ENCODE results near the gene CADM4.

Gene CADM4

DNA sequence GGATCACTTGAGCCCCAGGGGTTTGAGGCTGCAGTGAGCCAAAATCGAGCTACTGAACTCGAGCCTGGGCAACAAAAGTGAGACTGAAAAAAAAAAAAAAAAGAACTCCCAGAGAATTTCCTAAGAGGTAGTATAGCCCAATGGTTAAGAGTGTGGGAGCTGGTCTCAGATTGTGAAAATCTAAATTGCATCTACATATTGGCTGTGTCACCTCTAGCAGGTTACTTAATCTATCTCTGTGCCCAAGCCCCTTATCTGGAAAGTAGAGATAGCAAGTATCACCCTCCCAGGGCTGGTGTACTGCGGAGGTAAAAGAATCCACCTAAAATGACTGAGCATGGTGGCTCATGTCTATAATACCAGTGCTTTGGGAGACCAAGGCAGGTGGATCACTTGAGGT, 34.0 kb upstream of the CADM4 start:
- no peaks in the 10 kb centered on the region for H3K9me3 ChIP-seq (ENCODE audit: control insufficient read depth, insufficient read depth, low read length)

GRCh38 chr19:43672061-43672679, 32.5 kb upstream of the CADM4 start:
- Histone ChIP-seq H3K4me1 (ENCODE audit: insufficient read depth, low read length) (peaks cover 21% of the 10 kb centered on the region; the same call in 1 of the 2 replicates), H3K9me3 (ENCODE audit: control insufficient read depth, insufficient read depth, low read length) (no peaks in the 10 kb centered on the region), H3K9ac (ENCODE audit: low read depth, low read length) (no peak overlapping the region), H3K36me3 (ENCODE audit: insufficient read depth, low read length) (no peaks in the 10 kb centered on the region)

More for the DNA sequence above, 34.0 kb upstream of the CADM4 start:
- H3K4me1 ChIP-seq (ENCODE audit: insufficient read depth, low read length): peaks cover 21% of the 10 kb centered on the region; the same call in 1 of the 2 replicates
- H3K9ac ChIP-seq (ENCODE audit: low read depth, low read length): no peak overlapping the region
- H3K36me3 ChIP-seq (ENCODE audit: insufficient read depth, low read length): no peaks in the 10 kb centered on the region

- H3K9me3 ChIP-seq (ENCODE audit: control insufficient read depth, insufficient read depth, low read length): no peaks in the 10 kb centered on the region
- H3K4me1 ChIP-seq (ENCODE audit: insufficient read depth, low read length): peaks cover 4% of the 10 kb centered on the region; the same call in 1 of the 2 replicates
- no peaks in the 10 kb centered on the region for H3K36me3 ChIP-seq (ENCODE audit: insufficient read depth, low read length)
- peak overlapping the region; percentile 80 for H3K9ac ChIP-seq (ENCODE audit: low read depth, low read length)
These were observed 28.9 kb upstream of the CADM4 start for GRCh38 chr19:43668406-43669109.

GRCh38 chr19:43667876-43668405, 28.3 kb upstream of the CADM4 start:
- peak overlapping the region; percentile 92 for H3K9ac ChIP-seq (ENCODE audit: low read depth, low read length)
- H3K4me1 ChIP-seq (ENCODE audit: insufficient read depth, low read length): peaks cover 4% of the 10 kb centered on the region; the same call in 1 of the 2 replicates
- H3K36me3 ChIP-seq (ENCODE audit: insufficient read depth, low read length): no peaks in the 10 kb centered on the region
- H3K9me3 ChIP-seq (ENCODE audit: control insufficient read depth, insufficient read depth, low read length): no peaks in the 10 kb centered on the region

DNA sequence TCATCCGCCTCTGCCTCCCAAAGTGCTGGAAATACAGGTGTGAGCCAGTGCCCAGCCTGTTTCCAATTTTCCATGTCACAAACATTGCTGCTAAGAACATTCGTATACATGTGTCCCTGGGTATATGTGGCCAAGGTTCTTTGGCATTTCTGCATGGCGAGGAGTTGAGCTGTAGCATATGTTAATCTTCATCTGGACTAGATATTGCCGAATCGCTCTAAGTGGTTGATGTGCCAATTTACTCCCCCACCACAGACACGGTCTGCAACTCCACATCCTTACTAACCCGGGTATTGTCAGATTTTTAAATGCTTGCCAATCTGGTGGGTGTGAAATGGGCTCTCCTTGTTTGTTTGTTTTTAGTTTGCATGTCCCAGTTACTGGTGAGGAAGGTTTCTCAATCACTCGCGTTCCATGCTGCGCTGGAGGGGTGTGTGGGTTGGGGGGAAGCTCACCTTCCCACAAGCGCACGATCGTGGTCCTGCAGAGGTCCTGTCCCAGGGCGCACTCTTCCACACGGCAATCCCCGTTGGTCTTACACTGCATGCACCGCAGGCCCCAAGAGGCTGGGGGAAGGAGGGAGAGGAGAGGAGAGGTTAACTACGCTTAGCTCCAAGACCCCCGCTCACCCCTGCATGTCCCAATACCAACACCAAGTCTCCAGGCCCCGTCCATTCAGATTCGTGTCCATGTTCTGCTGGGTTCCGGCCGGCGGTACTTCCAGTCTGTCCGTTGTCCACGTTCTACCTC, 27.7 kb upstream of the CADM4 start:
- no peaks in the 10 kb centered on the region for H3K36me3 ChIP-seq (ENCODE audit: insufficient read depth, low read length)
- peak overlapping the region; percentile 92 for H3K9ac ChIP-seq (ENCODE audit: low read depth, low read length)
- H3K4me1 ChIP-seq (ENCODE audit: insufficient read depth, low read length): peaks cover 3% of the 10 kb centered on the region; the same call in 1 of the 2 replicates

DNA sequence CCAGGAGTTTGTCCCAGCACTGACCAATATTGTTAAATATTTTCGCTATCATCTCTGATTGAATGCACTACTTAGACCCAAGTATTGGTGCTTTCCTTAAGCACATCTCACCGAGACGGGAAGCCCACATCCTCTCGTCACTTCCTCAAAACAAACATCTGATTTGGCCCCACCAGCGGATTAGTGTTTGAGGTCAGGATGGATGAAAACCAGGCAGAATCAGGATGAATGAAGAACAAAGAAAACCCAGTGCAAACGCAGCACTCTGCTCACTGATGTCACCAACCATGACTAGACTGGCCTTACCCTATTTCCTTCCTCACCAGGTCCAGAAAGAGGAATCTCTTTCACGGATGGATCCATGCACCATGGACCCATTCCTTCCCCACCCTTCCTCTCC, 24.4 kb upstream of the CADM4 start:
- Histone ChIP-seq H3K4me1 (ENCODE audit: insufficient read depth, low read length) (no peaks in the 10 kb centered on the region), H3K9ac (ENCODE audit: low read depth, low read length) (no peak overlapping the region), H3K36me3 (ENCODE audit: insufficient read depth, low read length) (0 out of 2 replicates have a peak, but pooled peaks cover 5% of the 10 kb centered on the region), H3K9me3 (ENCODE audit: control insufficient read depth, insufficient read depth, low read length) (no peaks in the 10 kb centered on the region)

More for the DNA sequence above, 27.7 kb upstream of the CADM4 start:
- H3K9me3 ChIP-seq (ENCODE audit: control insufficient read depth, insufficient read depth, low read length): no peaks in the 10 kb centered on the region

DNA sequence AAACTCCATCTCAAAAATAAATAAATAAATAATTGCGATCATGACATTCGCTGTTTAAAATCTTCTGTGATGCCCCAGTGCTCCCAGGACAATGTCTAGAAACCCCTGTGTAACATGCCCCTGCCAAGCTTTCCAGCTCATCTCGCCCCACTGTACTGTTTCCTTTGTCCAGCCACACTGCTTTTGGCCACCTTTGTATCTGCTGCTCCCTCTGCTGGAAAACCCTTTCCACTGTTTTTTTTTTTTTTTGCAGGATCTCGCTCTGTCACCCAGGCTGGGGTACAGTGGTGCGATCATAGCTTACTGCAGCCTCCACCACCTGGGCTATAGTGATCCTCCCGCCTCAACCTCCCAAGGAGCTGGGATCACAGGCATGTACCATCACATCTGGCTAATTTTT, 22.8 kb upstream of the CADM4 start:
- Histone ChIP-seq H3K9me3 (ENCODE audit: control insufficient read depth, insufficient read depth, low read length) (no peaks in the 10 kb centered on the region), H3K4me1 (ENCODE audit: insufficient read depth, low read length) (no peaks in the 10 kb centered on the region), H3K9ac (ENCODE audit: low read depth, low read length) (no peak overlapping the region), H3K36me3 (ENCODE audit: insufficient read depth, low read length) (0 out of 2 replicates have a peak, but pooled peaks cover 5% of the 10 kb centered on the region)

DNA sequence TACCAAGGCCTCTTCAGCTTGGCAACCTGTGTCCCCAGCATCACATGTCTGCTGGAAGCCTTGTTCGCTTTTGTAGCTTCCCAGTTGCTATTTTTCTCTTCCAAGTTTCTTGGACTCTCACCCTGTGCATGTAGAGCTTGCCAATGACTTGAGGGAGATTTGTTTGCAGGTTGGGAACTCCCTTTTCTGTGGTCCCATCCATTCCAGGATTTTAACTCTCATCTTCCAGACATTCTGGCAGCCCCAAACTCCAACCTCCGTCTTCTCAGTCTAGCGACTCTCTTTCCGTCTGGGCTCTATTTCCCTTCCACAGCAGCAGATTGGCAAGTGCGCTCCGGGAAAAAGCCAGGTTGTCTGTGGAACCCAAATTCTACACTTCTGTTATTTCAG, 21.3 kb upstream of the CADM4 start:
- H3K36me3 ChIP-seq (ENCODE audit: insufficient read depth, low read length): 0 out of 2 replicates have a peak, but pooled peaks cover 5% of the 10 kb centered on the region
- no peak overlapping the region for H3K9ac ChIP-seq (ENCODE audit: low read depth, low read length)
- H3K4me1 ChIP-seq (ENCODE audit: insufficient read depth, low read length): no peaks in the 10 kb centered on the region
- H3K9me3 ChIP-seq (ENCODE audit: control insufficient read depth, insufficient read depth, low read length): no peaks in the 10 kb centered on the region

DNA sequence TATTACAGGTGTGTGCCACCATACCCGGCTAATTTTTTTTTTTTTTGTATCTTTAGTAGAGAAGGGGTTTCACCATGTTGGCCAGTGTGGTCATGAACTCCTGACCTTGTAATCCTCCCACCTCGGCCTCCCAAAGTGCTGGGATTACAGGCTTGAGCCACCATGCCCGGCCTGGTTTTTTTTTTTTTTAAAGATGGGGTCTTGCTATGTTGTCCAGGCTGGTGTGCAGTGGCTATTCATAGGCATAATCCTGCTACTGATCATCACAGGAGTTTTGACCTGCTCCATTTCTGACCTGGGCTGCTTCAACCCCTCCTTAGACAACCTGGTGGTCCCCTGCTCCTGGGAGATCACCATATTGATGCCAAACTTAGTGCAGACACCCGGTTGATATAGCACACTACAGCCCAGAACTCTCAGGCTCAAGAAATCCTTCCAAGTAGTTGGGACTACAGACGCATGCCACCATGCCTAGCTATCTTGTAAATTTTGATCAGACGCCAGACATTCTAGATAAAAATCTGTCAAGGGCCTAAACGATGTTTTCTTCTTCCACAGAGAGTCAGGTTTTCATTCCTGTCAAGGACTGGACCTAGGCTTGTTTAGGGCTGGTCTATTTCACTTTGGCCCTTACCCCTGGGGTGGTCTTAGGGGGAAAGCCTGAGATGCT, 20.8 kb upstream of the CADM4 start:
- peaks cover 5% of the 10 kb centered on the region; the same call in 1 of the 2 replicates for H3K36me3 ChIP-seq (ENCODE audit: insufficient read depth, low read length)
- no peak overlapping the region for H3K9ac ChIP-seq (ENCODE audit: low read depth, low read length)
- H3K9me3 ChIP-seq (ENCODE audit: control insufficient read depth, insufficient read depth, low read length): no peaks in the 10 kb centered on the region
- no peaks in the 10 kb centered on the region for H3K4me1 ChIP-seq (ENCODE audit: insufficient read depth, low read length)

- H3K4me1 ChIP-seq (ENCODE audit: insufficient read depth, low read length): no peaks in the 10 kb centered on the region
- H3K36me3 ChIP-seq (ENCODE audit: insufficient read depth, low read length): peaks cover 5% of the 10 kb centered on the region; the same call in 1 of the 2 replicates
- H3K9me3 ChIP-seq (ENCODE audit: control insufficient read depth, insufficient read depth, low read length): no peaks in the 10 kb centered on the region
- H3K9ac ChIP-seq (ENCODE audit: low read depth, low read length): no peak overlapping the region
These were observed 18.8 kb upstream of the CADM4 start for GRCh38 chr19:43658494-43658893.

DNA sequence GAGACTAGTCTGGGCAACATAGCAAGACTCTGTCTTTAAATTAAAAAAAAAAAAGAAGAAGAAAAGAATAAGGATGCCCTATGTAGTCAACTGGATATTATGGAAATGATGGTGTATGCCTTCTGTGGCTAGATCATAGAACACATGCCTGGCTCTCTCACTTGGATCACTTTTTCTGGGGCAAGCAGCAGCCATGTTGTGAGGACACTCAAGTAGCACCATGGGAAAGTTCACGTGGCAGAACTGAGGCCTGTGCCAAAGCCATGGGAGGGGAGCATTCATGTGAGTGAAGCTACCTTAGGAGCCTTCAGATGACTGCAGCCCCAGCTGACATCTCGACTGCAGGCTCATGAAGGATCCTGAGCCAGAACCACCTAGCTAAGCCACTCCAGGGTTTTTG, 18.4 kb upstream of the CADM4 start:
- H3K36me3 ChIP-seq (ENCODE audit: insufficient read depth, low read length): peaks cover 5% of the 10 kb centered on the region; the same call in 1 of the 2 replicates
- H3K9ac ChIP-seq (ENCODE audit: low read depth, low read length): no peak overlapping the region
- H3K9me3 ChIP-seq (ENCODE audit: control insufficient read depth, insufficient read depth, low read length): no peaks in the 10 kb centered on the region
- H3K4me1 ChIP-seq (ENCODE audit: insufficient read depth, low read length): no peaks in the 10 kb centered on the region

GRCh38 chr19:43656436-43656835, 16.8 kb upstream of the CADM4 start:
- H3K36me3 ChIP-seq (ENCODE audit: insufficient read depth, low read length): peaks cover 5% of the 10 kb centered on the region; the same call in 1 of the 2 replicates
- H3K4me1 ChIP-seq (ENCODE audit: insufficient read depth, low read length): no peaks in the 10 kb centered on the region
- no peaks in the 10 kb centered on the region for H3K9me3 ChIP-seq (ENCODE audit: control insufficient read depth, insufficient read depth, low read length)
- H3K9ac ChIP-seq (ENCODE audit: low read depth, low read length): no peak overlapping the region

- H3K4me1 ChIP-seq (ENCODE audit: insufficient read depth, low read length): no peaks in the 10 kb centered on the region
- H3K9ac ChIP-seq (ENCODE audit: low read depth, low read length): no peak overlapping the region
- H3K36me3 ChIP-seq (ENCODE audit: insufficient read depth, low read length): no peaks in the 10 kb centered on the region; the same call in 1 of the 2 replicates
- H3K9me3 ChIP-seq (ENCODE audit: control insufficient read depth, insufficient read depth, low read length): no peaks in the 10 kb centered on the region
These were observed 12.9 kb upstream of the CADM4 start for GRCh38 chr19:43652546-43652874.
